ENCODE results near the gene CHRNB2.

- TF ChIP-seq FOXM1 (IDR thresholded peaks at IDR 0.05; ENCODE audit: borderline replicate concordance) (no peak), NFRKB (IDR thresholded peaks at IDR 0.05) (no peak), SP1 (IDR thresholded peaks at IDR 0.05) (no peak)
These were observed 26.3 kb upstream of the CHRNB2 start for GRCh38 chr1:154541231-154541630.
